ENCODE results near the gene PDE6B.

DNA sequence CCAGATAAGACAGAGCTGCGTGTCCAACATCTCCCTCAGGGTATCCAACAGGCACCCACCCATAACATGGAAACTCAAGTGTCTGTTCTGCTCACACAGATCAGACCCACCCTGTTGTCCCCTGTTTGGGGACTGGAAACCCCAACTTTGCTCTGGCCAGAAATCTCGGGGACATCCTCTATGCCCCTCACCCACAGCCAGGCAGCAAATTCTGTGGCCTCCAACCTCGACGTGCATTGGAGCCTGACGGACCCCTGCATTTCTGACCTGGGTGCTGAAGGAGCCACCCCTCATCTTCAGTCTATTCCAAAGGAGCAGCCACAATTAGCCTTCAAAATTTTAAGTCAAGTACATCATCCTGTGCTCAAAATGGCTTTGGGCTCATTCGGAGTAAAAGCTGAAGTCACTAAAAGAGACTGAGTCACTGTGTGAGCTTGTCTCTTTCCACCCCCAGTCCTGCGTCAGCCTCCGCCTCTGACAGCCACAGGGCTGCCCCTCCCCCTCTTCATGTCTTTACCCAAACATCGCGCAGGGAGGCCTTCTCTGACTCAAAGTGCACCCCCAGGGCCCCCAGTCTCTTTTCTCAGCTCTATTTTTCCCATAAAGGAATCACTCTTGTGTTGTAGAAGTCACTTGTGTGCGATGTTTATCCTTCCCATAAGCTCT is 24.4 kb upstream of the PDE6B start:
- TF ChIP-seq POLR2A (IDR thresholded peaks at IDR 0.05): no peak
- TF ChIP-seq, protein P1, sequence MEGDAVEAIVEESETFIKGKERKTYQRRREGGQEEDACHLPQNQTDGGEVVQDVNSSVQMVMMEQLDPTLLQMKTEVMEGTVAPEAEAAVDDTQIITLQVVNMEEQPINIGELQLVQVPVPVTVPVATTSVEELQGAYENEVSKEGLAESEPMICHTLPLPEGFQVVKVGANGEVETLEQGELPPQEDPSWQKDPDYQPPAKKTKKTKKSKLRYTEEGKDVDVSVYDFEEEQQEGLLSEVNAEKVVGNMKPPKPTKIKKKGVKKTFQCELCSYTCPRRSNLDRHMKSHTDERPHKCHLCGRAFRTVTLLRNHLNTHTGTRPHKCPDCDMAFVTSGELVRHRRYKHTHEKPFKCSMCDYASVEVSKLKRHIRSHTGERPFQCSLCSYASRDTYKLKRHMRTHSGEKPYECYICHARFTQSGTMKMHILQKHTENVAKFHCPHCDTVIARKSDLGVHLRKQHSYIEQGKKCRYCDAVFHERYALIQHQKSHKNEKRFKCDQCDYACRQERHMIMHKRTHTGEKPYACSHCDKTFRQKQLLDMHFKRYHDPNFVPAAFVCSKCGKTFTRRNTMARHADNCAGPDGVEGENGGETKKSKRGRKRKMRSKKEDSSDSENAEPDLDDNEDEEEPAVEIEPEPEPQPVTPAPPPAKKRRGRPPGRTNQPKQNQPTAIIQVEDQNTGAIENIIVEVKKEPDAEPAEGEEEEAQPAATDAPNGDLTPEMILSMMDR (IDR thresholded peaks at IDR 0.05): no peak
- no peak for TF ChIP-seq POLR2AphosphoS5 (IDR thresholded peaks at IDR 0.05)

Measured in gastroesophageal sphincter (tissue), 3 donors.